GM21529 (cell line): ENCODE results near the gene KCNQ5.
A peak's percentile ranks its signal among the peaks of the same experiment; 100 is the strongest.

Source experiments
- ATAC-seq: cut with Tn5 transposase; IDR thresholded peaks from one replicate; pipeline ENCODE4 v1.9.1; 2021; ENCODE audit not compliant: unreplicated experiment

The KCNQ5 gene

GRCh38 chr6:73042892-73043291 lies 421.0 kb downstream of the KCNQ5 start:
- no peak for ATAC-seq

GRCh38 chr6:73043446-73043845 lies 421.6 kb downstream of the KCNQ5 start:
- no peak for ATAC-seq

GRCh38 chr6:73045609-73046008 lies 423.7 kb downstream of the KCNQ5 start:
- no peak for ATAC-seq

GRCh38 chr6:73047801-73048200 lies 425.9 kb downstream of the KCNQ5 start:
- no peak for ATAC-seq

- no peak for ATAC-seq
Observed at GRCh38 chr6:73049971-73050594, 428.2 kb downstream of the KCNQ5 start.

- ATAC-seq = no peak
Observed at GRCh38 chr6:73050706-73051105, 428.8 kb downstream of the KCNQ5 start.

GRCh38 chr6:73051147-73051546 lies 429.3 kb downstream of the KCNQ5 start:
- ATAC-seq = no peak

GRCh38 chr6:73054958-73055357 lies 433.1 kb downstream of the KCNQ5 start:
- ATAC-seq = no peak

- no peak for ATAC-seq
Observed at GRCh38 chr6:73058736-73059135, 436.9 kb downstream of the KCNQ5 start.

- no peak for ATAC-seq
Observed at GRCh38 chr6:73062130-73062529, 440.3 kb downstream of the KCNQ5 start.

- no peak for ATAC-seq
Observed at GRCh38 chr6:73062837-73063236, 441.0 kb downstream of the KCNQ5 start.

GRCh38 chr6:73064266-73064665 lies 442.4 kb downstream of the KCNQ5 start:
- no peak for ATAC-seq

- no peak for ATAC-seq
Observed at GRCh38 chr6:73073238-73073637, 451.4 kb downstream of the KCNQ5 start.

- no peak for ATAC-seq
Observed at GRCh38 chr6:73074175-73074574, 452.3 kb downstream of the KCNQ5 start.

- ATAC-seq = no peak
Observed at GRCh38 chr6:73076211-73076954, 454.5 kb downstream of the KCNQ5 start.

- no peak for ATAC-seq
Observed at GRCh38 chr6:73078333-73078862, 456.5 kb downstream of the KCNQ5 start.

- ATAC-seq = no peak
Observed at GRCh38 chr6:73078908-73079610, 457.2 kb downstream of the KCNQ5 start.

GRCh38 chr6:73079611-73079955 lies 457.7 kb downstream of the KCNQ5 start:
- no peak for ATAC-seq

GRCh38 chr6:73079978-73080377 lies 458.1 kb downstream of the KCNQ5 start:
- ATAC-seq = peak; percentile 71

- no peak for ATAC-seq
Observed at GRCh38 chr6:73081955-73082354, 460.1 kb downstream of the KCNQ5 start.

GRCh38 chr6:73083886-73084285 lies 462.0 kb downstream of the KCNQ5 start:
- ATAC-seq = no peak

- ATAC-seq = peak; percentile 64
Observed at GRCh38 chr6:73085443-73085871, 463.6 kb downstream of the KCNQ5 start.
